KMS-11 (cell line): ENCODE measurements around the gene DPP9.

ENCODE experiments used
- H2AFZ ChIP-seq: fragments of 200-600 bp; sonication (generic); 2 replicates; pipeline ENCODE4 v1.6.1; 2016; ENCODE audit warnings: antibody characterized with exemption, mixed run types, low read depth
- H3K27ac ChIP-seq: fragments of 200-600 bp; sonication (generic); 2 replicates; pipeline ENCODE4 v1.6.1; 2016; ENCODE audit warnings: mild to moderate bottlenecking, mixed run types
- H3K27me3 ChIP-seq: fragments of 200-600 bp; sonication (generic); 2 replicates; pipeline ENCODE4 v1.6.1; 2017; ENCODE audit warnings: mild to moderate bottlenecking, low read depth, mixed run types, moderate library complexity; ENCODE audit not compliant: insufficient read depth
- H3K36me3 ChIP-seq: fragments of 200-600 bp; sonication (generic); 2 replicates; pipeline ENCODE4 v1.6.1; 2017; ENCODE audit warnings: mild to moderate bottlenecking, mixed run types; ENCODE audit not compliant: insufficient read depth
- H3K4me1 ChIP-seq: fragments of 200-600 bp; sonication (generic); 2 replicates; pipeline ENCODE4 v1.6.1; 2016; ENCODE audit warnings: mild to moderate bottlenecking, low read depth, mixed run types; ENCODE audit not compliant: poor library complexity, severe bottlenecking
- H3K4me2 ChIP-seq: fragments of 200-600 bp; sonication (generic); 2 replicates; pipeline ENCODE4 v1.7.0; 2016; ENCODE audit warnings: mild to moderate bottlenecking, mixed run types
- H3K4me3 ChIP-seq: fragments of 200-600 bp; sonication (generic); IDR thresholded peaks from 2 replicates; pipeline ENCODE4 v1.6.1; 2017; ENCODE audit warnings: low read depth, low read length, mixed read lengths; ENCODE audit not compliant: insufficient read depth
- H3K79me2 ChIP-seq: fragments of 200-600 bp; sonication (generic); 2 replicates; pipeline ENCODE4 v1.6.1; 2016; ENCODE audit warnings: low read depth, mixed run types; ENCODE audit not compliant: insufficient read depth
- H3K9ac ChIP-seq: fragments of 200-600 bp; sonication (generic); 2 replicates; pipeline ENCODE4 v1.6.1; 2016; ENCODE audit warnings: mild to moderate bottlenecking, mixed run types
- H4K20me1 ChIP-seq: fragments of 200-600 bp; sonication (generic); 2 replicates; pipeline ENCODE4 v1.6.1; 2016; ENCODE audit warnings: mild to moderate bottlenecking, mixed run types; ENCODE audit not compliant: insufficient read depth
- TF ChIP-seq, protein P1 (sequence below): fragments of 200-600 bp; sonication (generic); conservative IDR thresholded peaks from 2 replicates; pipeline ENCODE4 v1.6.1; 2017; ENCODE audit warnings: low read depth, mild to moderate bottlenecking, antibody characterized with exemption, low read length, moderate library complexity, mixed read lengths

The DPP9 gene

DNA sequence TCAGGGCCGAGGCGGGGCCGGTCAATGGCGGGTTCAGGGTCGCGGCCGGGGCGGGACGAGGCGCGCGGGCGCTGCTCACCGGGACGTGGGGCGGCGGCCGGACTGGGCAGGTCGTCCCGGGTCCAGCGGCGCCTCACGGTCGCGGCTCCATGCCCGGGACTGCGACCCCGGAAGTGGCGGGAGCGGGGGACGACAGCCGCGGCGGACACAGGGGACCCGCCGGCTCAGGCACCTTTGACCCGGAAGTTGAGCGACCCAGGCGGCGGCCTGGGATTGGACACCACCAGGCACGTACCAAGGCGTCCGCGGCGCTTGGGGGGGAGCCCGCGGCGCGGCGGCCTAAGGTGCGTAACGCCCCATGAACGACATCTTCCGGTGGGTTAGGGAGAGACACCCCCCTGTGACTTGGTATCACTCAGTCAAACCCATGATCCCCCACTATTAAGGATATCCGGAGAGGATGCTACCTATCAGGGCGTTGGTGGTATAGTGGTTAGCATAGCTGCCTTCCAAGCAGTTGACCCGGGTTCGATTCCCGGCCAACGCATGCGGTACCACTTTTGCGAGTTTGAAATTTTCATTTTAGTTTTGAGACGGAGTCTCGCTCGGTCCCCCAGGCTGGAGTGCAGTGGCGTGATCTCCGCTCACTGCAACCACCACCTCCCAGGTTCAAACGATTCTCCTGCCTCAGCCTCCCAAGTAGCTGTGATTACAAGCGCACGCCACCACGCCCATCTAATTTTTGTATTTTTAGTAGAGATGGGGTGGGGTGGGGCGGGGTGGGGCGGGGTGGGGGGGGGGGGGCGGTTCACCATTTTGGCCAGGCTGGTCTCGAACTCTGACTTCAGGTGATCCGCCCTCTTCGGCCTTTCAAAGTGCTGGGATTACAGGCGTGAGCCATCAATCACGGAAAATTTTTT lies at the start of gene DPP9:
DPP9 (minus strand) TSS at position 248 of the 920 bp plus-strand sequence. CDS start 3,936 bp downstream, outside the sequence.
- Histone ChIP-seq H3K36me3 (no peaks in the 10 kb centered on the region), H2AFZ (peak within 1 kb of the TSS; percentile 40), H3K4me1 (peaks cover 14% of the 10 kb centered on the region), H3K27ac (peak within 1 kb of the TSS; percentile 42), H3K4me3 (peak within 1 kb of the TSS; percentile 44), H3K9ac (peak within 1 kb of the TSS; percentile 66; the same call in 1 of the 2 replicates), H3K79me2 (peaks cover 22% of the 10 kb centered on the region), H4K20me1 (no peaks in the 10 kb centered on the region), H3K4me2 (peak within 1 kb of the TSS; percentile 81), H3K27me3 (0 out of 2 replicates have a peak, but pooled peaks cover 3% of the 10 kb centered on the region)
- TF ChIP-seq, protein P1, sequence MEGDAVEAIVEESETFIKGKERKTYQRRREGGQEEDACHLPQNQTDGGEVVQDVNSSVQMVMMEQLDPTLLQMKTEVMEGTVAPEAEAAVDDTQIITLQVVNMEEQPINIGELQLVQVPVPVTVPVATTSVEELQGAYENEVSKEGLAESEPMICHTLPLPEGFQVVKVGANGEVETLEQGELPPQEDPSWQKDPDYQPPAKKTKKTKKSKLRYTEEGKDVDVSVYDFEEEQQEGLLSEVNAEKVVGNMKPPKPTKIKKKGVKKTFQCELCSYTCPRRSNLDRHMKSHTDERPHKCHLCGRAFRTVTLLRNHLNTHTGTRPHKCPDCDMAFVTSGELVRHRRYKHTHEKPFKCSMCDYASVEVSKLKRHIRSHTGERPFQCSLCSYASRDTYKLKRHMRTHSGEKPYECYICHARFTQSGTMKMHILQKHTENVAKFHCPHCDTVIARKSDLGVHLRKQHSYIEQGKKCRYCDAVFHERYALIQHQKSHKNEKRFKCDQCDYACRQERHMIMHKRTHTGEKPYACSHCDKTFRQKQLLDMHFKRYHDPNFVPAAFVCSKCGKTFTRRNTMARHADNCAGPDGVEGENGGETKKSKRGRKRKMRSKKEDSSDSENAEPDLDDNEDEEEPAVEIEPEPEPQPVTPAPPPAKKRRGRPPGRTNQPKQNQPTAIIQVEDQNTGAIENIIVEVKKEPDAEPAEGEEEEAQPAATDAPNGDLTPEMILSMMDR: no peak

DNA sequence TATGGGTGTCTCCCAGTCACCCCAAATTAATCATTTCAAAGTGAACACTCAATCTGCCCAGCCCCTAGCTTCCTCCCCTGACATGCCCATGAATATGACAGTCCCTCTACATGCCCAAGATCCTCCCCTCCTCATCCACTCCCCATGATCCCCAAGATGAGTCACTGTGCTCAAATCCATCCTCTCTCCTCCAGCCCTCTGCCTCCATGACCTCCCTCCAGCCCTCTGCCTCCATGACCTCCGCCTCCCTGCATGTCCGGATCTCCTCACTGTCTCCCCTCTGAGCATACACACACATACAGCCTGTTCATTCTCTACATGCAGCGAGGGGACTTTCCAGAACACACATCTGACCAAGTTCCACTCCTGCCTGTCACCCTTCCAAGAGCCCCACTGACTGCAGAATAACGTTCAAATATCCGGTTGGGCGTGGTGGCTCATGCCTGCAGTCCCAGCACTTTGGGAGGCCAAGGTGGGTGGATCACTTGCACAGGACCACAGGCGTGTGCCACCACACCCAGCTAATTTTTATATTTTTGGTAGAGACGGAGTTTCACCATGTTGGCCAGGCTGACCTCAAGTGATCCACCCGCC lies 49.5 kb upstream of the DPP9 start:
- Histone ChIP-seq H3K79me2 (no peaks in the 10 kb centered on the region), H3K4me2 (no peak overlapping the region), H4K20me1 (no peaks in the 10 kb centered on the region), H3K4me3 (no peak overlapping the region), H2AFZ (no peak overlapping the region), H3K4me1 (no peaks in the 10 kb centered on the region), H3K27me3 (peaks cover 62% of the 10 kb centered on the region), H3K9ac (no peak overlapping the region), H3K36me3 (no peaks in the 10 kb centered on the region), H3K27ac (no peak overlapping the region)
- TF ChIP-seq, protein P1: no peak

DNA sequence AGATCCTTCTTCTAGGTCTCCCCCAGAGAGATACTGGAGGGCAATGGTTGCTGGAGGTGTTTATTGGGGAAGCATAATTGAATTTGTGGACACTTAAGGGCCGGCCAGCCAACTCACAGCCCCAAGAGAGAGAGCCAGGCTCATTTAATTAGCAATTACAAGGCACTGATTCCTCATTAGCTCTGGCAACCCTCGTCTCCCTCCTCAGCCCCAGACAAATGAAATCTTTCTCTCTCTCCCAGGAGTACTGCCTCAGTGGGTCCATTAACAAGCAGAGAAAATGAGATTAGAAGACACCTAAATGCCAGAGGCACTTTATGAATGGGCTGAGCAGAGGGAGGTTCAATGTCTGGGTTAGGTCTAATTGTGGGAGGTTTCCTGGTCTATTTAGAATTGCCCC lies 48.9 kb upstream of the DPP9 start:
- H2AFZ ChIP-seq: no peak overlapping the region
- H3K9ac ChIP-seq: no peak overlapping the region
- H3K4me2 ChIP-seq: no peak overlapping the region
- no peaks in the 10 kb centered on the region for H3K36me3 ChIP-seq
- no peaks in the 10 kb centered on the region for H4K20me1 ChIP-seq
- no peak overlapping the region for H3K4me3 ChIP-seq
- no peaks in the 10 kb centered on the region for H3K79me2 ChIP-seq
- H3K27me3 ChIP-seq: peaks cover 58% of the 10 kb centered on the region
- H3K27ac ChIP-seq: no peak overlapping the region
- TF ChIP-seq, protein P1: no peak
- no peaks in the 10 kb centered on the region for H3K4me1 ChIP-seq

DNA sequence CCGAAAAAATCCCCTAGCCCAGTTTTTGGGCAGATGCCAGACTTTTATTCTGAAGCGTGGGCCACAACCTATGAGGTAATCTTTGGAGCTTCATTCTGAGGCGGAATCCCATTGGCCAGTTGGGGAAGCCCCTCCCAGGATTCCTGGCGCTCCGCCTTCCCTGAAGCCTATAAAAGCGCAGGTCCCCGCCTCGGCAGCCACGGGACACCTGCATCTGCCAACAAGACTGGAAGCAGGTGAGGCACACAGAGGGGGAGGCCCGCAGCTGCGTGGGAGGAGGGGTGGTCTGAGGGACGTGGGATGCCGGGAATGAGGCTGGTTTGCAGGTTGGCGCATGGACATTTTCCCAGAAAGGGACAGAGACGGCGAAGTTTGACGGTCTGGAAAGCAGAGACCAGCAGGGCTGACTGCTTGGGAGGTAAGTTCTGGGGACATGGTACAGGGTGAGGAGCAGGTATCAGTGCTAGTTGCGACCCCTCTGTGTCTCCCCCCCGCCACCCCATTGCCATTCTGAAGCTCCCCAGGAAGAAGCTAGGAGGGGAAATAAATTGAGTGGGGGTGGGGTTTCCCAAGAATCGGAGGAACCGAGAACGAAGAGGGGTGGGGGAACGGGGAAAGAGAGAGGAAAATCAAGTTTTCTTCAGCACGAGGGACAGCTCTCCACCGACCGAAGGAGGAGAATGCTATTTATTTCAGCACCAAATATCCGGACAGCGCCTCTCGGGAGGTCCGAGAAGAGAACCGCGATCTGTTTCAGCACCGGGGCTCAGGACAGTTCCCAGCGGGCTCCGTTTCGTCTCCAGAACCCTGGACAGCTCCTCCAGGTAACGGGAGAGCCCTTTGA lies 45.5 kb upstream of the DPP9 start:
- TF ChIP-seq, protein P1: no peak
- Histone ChIP-seq H2AFZ (no peak overlapping the region), H3K4me3 (no peak overlapping the region), H4K20me1 (no peaks in the 10 kb centered on the region), H3K27ac (no peak overlapping the region), H3K4me2 (no peak overlapping the region), H3K27me3 (peaks cover 50% of the 10 kb centered on the region), H3K9ac (no peak overlapping the region), H3K36me3 (no peaks in the 10 kb centered on the region), H3K79me2 (no peaks in the 10 kb centered on the region), H3K4me1 (no peaks in the 10 kb centered on the region)
